ENCODE measurements around the gene USB1. TPM values are rescaled to one million over a fixed set of nuclear protein-coding genes. Genes with fewer than 3 reads are reported as not detected.

USB1 gene
- total and polyA plus RNA-seq, 2 donors (not counting 1 experiment from before 2014, with no cell fraction given), result 18.8 to 32.7 TPM

DNA sequence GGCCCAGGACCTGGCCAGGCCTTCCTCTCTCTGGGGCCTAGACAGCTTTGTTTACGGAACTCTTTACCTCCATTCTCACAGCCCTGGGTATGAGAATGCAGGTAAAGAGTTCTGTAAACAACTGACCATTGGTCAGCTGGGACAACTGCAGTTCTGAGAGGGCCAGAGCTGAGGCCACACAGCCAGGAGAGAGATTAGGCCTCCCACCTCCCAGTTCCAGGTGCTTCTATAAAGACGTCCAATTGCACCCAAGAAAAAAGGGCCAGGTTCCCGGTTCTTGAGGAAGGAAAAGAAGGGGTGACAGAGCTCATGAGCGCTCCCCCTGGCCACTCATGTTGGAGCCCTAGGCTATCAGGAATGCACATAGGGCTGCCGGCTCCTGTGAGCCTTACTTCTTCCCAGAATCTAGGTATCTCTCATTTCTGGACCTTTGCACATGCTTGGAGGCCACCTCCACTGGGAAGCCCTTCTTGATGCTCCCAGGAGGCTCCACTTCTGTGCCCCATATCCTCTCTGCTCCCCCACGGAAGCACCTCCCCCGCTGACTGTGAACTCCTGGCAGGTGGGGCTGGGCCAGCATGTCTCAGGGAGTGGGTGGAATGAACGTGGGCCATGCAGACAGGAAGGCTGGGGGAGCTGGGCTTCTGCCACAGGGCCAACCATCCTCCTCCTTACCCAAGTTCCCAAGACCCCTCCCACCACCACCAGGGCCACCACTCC is 43.4 kb upstream of the USB1 start:
- H4K20me1 ChIP-seq (ENCODE audit: control insufficient read depth, extremely low read depth, insufficient read depth, low read length), result no peaks in the 10 kb centered on the region
- no peaks in the 10 kb centered on the region for H3K79me2 ChIP-seq (ENCODE audit: control insufficient read depth, insufficient read depth, low read length)
- no peaks in the 10 kb centered on the region for H3K9me3 ChIP-seq (ENCODE audit: control insufficient read depth, insufficient read depth, low read depth, low read length)
- H3K4me2 ChIP-seq (ENCODE audit: extremely low read depth, insufficient read depth, low read length), result no peak overlapping the region
- H3K27ac ChIP-seq (ENCODE audit: insufficient read depth, low read length), result no peak overlapping the region
- H2AFZ ChIP-seq (ENCODE audit: low read length), result no peak overlapping the region
- H3K9ac ChIP-seq (ENCODE audit: insufficient read depth, low read length), result no peak overlapping the region
- TF ChIP-seq, protein P1, sequence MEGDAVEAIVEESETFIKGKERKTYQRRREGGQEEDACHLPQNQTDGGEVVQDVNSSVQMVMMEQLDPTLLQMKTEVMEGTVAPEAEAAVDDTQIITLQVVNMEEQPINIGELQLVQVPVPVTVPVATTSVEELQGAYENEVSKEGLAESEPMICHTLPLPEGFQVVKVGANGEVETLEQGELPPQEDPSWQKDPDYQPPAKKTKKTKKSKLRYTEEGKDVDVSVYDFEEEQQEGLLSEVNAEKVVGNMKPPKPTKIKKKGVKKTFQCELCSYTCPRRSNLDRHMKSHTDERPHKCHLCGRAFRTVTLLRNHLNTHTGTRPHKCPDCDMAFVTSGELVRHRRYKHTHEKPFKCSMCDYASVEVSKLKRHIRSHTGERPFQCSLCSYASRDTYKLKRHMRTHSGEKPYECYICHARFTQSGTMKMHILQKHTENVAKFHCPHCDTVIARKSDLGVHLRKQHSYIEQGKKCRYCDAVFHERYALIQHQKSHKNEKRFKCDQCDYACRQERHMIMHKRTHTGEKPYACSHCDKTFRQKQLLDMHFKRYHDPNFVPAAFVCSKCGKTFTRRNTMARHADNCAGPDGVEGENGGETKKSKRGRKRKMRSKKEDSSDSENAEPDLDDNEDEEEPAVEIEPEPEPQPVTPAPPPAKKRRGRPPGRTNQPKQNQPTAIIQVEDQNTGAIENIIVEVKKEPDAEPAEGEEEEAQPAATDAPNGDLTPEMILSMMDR (conservative IDR thresholded peaks at IDR 0.05 in 1 of 2, IDR thresholded peaks at IDR 0.05 in 1 of 2; ENCODE audit: low read depth in 1 of 2, low read length in 2 of 2), result no peak
- no peak for TF ChIP-seq EZH2 (IDR thresholded peaks at IDR 0.05; ENCODE audit: low read length, missing control alignments)
- no peaks in the 10 kb centered on the region for H3K4me1 ChIP-seq (ENCODE audit: control insufficient read depth, extremely low read depth, insufficient read depth, low read length)
- H3K4me3 ChIP-seq (replicated peaks in 1 of 4; ENCODE audit: control extremely low read depth in 1 of 4, insufficient read depth in 1 of 4, low read depth in 3 of 4, low read length in 4 of 4), result no peak overlapping the region
- H3K27me3 ChIP-seq (ENCODE audit: control insufficient read depth, insufficient read depth, low read length), result peaks cover 8% of the 10 kb centered on the region
- no peaks in the 10 kb centered on the region for H3K36me3 ChIP-seq (ENCODE audit: control insufficient read depth, insufficient read depth, low read length)
- DNase-seq (ENCODE audit: low read depth in 2 of 2), result no peak

GRCh38 chr16:57958544-57958943 is 42.7 kb upstream of the USB1 start:
- DNase-seq (ENCODE audit: low read depth in 2 of 2), result no peak
- TF ChIP-seq, protein P1 (conservative IDR thresholded peaks at IDR 0.05 in 1 of 2, IDR thresholded peaks at IDR 0.05 in 1 of 2; ENCODE audit: low read depth in 1 of 2, low read length in 2 of 2), result no peak
- TF ChIP-seq EZH2 (IDR thresholded peaks at IDR 0.05; ENCODE audit: low read length, missing control alignments), result no peak
- Histone ChIP-seq H2AFZ (ENCODE audit: low read length) (no peak overlapping the region), H3K9me3 (ENCODE audit: control insufficient read depth, insufficient read depth, low read depth, low read length) (no peaks in the 10 kb centered on the region), H3K27me3 (ENCODE audit: control insufficient read depth, insufficient read depth, low read length) (peaks cover 11% of the 10 kb centered on the region), H3K79me2 (ENCODE audit: control insufficient read depth, insufficient read depth, low read length) (no peaks in the 10 kb centered on the region), H4K20me1 (ENCODE audit: control insufficient read depth, extremely low read depth, insufficient read depth, low read length) (no peaks in the 10 kb centered on the region), H3K4me2 (ENCODE audit: extremely low read depth, insufficient read depth, low read length) (no peak overlapping the region), H3K4me3 (replicated peaks in 1 of 4; ENCODE audit: control extremely low read depth in 1 of 4, insufficient read depth in 1 of 4, low read depth in 3 of 4, low read length in 4 of 4) (no peak overlapping the region), H3K9ac (ENCODE audit: insufficient read depth, low read length) (no peak overlapping the region), H3K4me1 (ENCODE audit: control insufficient read depth, extremely low read depth, insufficient read depth, low read length) (no peaks in the 10 kb centered on the region), H3K36me3 (ENCODE audit: control insufficient read depth, insufficient read depth, low read length) (no peaks in the 10 kb centered on the region), H3K27ac (ENCODE audit: insufficient read depth, low read length) (no peak overlapping the region)

DNA sequence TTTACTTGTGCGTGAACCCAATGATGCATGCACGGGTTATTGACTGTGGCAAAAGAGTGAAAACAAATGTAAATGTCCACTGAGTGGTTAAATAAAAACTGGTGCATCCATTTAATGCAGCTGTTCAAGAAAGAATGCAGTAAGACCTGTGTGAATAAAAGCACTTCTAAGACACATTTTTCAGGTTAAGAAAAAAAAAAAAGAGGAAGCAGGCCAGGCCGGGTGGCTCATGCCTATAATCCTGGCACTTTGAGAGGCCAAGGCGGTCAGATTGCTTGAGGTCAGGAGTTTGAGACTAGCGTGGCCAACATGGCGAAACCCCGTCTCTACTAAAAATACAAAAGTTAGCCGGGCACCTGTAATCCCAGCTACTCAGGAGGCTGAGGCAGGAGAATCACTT is 42.1 kb upstream of the USB1 start:
- Histone ChIP-seq H4K20me1 (ENCODE audit: control insufficient read depth, extremely low read depth, insufficient read depth, low read length) (no peaks in the 10 kb centered on the region), H3K9me3 (ENCODE audit: control insufficient read depth, insufficient read depth, low read depth, low read length) (no peaks in the 10 kb centered on the region), H3K4me2 (ENCODE audit: extremely low read depth, insufficient read depth, low read length) (no peak overlapping the region), H3K4me3 (replicated peaks in 1 of 4; ENCODE audit: control extremely low read depth in 1 of 4, insufficient read depth in 1 of 4, low read depth in 3 of 4, low read length in 4 of 4) (no peak overlapping the region), H2AFZ (ENCODE audit: low read length) (no peak overlapping the region), H3K27ac (ENCODE audit: insufficient read depth, low read length) (no peak overlapping the region), H3K27me3 (ENCODE audit: control insufficient read depth, insufficient read depth, low read length) (peaks cover 11% of the 10 kb centered on the region), H3K36me3 (ENCODE audit: control insufficient read depth, insufficient read depth, low read length) (no peaks in the 10 kb centered on the region), H3K79me2 (ENCODE audit: control insufficient read depth, insufficient read depth, low read length) (no peaks in the 10 kb centered on the region), H3K9ac (ENCODE audit: insufficient read depth, low read length) (no peak overlapping the region), H3K4me1 (ENCODE audit: control insufficient read depth, extremely low read depth, insufficient read depth, low read length) (no peaks in the 10 kb centered on the region)
- DNase-seq (ENCODE audit: low read depth in 2 of 2), result no peak
- TF ChIP-seq, protein P1 (conservative IDR thresholded peaks at IDR 0.05 in 1 of 2, IDR thresholded peaks at IDR 0.05 in 1 of 2; ENCODE audit: low read depth in 1 of 2, low read length in 2 of 2), result no peak
- TF ChIP-seq EZH2 (IDR thresholded peaks at IDR 0.05; ENCODE audit: low read length, missing control alignments), result no peak
